Myocyte (in vitro differentiated cells): Measurements from ENCODE around the gene ALDH3B2. TPM values are rescaled to one million over a fixed set of nuclear protein-coding genes. Genes with fewer than 3 reads are reported as not detected.
"Not testable (repeated sequence)": the region's sequence is repeated elsewhere in the genome, so short reads cannot be mapped to it uniquely, and the experiment has no call there.

Experiments used
- DNase-seq: peaks from one replicate; pipeline ENCODE4 v3.0.0-alpha.2; 2012; ENCODE audit warnings: low read depth
- total RNA-seq: library from RNA; depleted of rRNA; stranded (reverse); fragments of >200 nt; gene quantifications from 2 replicates; pipeline ENCODE4 v1.2.3, GENCODE V29; 2014

The ALDH3B2 gene
- total RNA-seq, 1 donor from 2014 or later, result not detected

GRCh38 chr11:67662835-67663531 lies 11.4 kb downstream of the ALDH3B2 start:
- DNase-seq, result no peak

GRCh38 chr11:67662142-67662834 lies 12.1 kb downstream of the ALDH3B2 start:
- DNase-seq, result no peak

GRCh38 chr11:67660752-67661151 lies 13.7 kb downstream of the ALDH3B2 start:
- not testable (repeated sequence) for DNase-seq

GRCh38 chr11:67659651-67660165 lies 14.7 kb downstream of the ALDH3B2 start:
- DNase-seq, result not testable (repeated sequence)

- DNase-seq, result no peak
Observed at GRCh38 chr11:67657300-67657699, 17.1 kb downstream of the ALDH3B2 start.

GRCh38 chr11:67656278-67656922 lies 18.0 kb downstream of the ALDH3B2 start:
- DNase-seq, result no peak

GRCh38 chr11:67654225-67654624 lies 20.2 kb downstream of the ALDH3B2 start:
- DNase-seq, result no peak

GRCh38 chr11:67652965-67653845 lies 21.2 kb downstream of the ALDH3B2 start:
- DNase-seq, result no peak

GRCh38 chr11:67651976-67652781 lies 22.2 kb downstream of the ALDH3B2 start:
- DNase-seq, result no peak

- no peak for DNase-seq
Observed at GRCh38 chr11:67649634-67650510, 24.6 kb downstream of the ALDH3B2 start.

GRCh38 chr11:67648796-67649613 lies 25.4 kb downstream of the ALDH3B2 start:
- DNase-seq, result no peak

- DNase-seq, result no peak
Observed at GRCh38 chr11:67648140-67648795, 26.2 kb downstream of the ALDH3B2 start.

- DNase-seq, result no peak
Observed at GRCh38 chr11:67647471-67647870, 27.0 kb downstream of the ALDH3B2 start.

GRCh38 chr11:67646535-67647336 lies 27.7 kb downstream of the ALDH3B2 start:
- no peak for DNase-seq

GRCh38 chr11:67645521-67646461 lies 28.6 kb downstream of the ALDH3B2 start:
- DNase-seq, result no peak
